Activated T-cell treated with anti-CD3 and anti-CD28 coated beads, Interleukin-2, amount 50 U/mL, for 48 hours (primary cell): ENCODE results near the gene TMEM225.
"Not testable (repeated sequence)": the region's sequence is repeated elsewhere in the genome, so short reads cannot be mapped to it uniquely, and the experiment has no call there.

Experiments used
- DNase-seq, 2 experiments: peaks; one replicate each; pipeline ENCODE4 v3.0.0-alpha.2; 2020

Gene TMEM225

GRCh38 chr11:123885570-123885969 is at the start of gene TMEM225:
Gene TMEM225, minus strand, starts transcription at chr11:123885670. Its CDS starts 245 bp downstream, at chr11:123885425.
- no peak for DNase-seq

- no peak for DNase-seq
Observed at GRCh38 chr11:123924027-123924426, 38.6 kb upstream of the TMEM225 start.

GRCh38 chr11:123920943-123921342 is 35.5 kb upstream of the TMEM225 start:
- DNase-seq: no peak

GRCh38 chr11:123905826-123906225 is 20.4 kb upstream of the TMEM225 start:
- DNase-seq: no peak

GRCh38 chr11:123904932-123905331 is 19.5 kb upstream of the TMEM225 start:
- no peak for DNase-seq

- DNase-seq: no peak
Observed at GRCh38 chr11:123903932-123904331, 18.5 kb upstream of the TMEM225 start.

- no peak for DNase-seq
Observed at GRCh38 chr11:123901867-123902266, 16.4 kb upstream of the TMEM225 start, which contains the start of gene OR8D4. Gene OR8D4, plus strand, starts transcription at chr11:123902167. Its CDS starts 4,265 bp downstream, at chr11:123906432.

- no peak for DNase-seq
Observed at GRCh38 chr11:123899792-123900191, 14.3 kb upstream of the TMEM225 start.

- DNase-seq: no peak
Observed at GRCh38 chr11:123892031-123892430, 6.6 kb upstream of the TMEM225 start.

GRCh38 chr11:123880912-123881311 is 4.6 kb downstream of the TMEM225 start:
- no peak for DNase-seq

GRCh38 chr11:123867795-123868194 is 17.7 kb downstream of the TMEM225 start:
- DNase-seq: not testable (repeated sequence)

- DNase-seq: not testable (repeated sequence)
Observed at GRCh38 chr11:123865293-123865692, 20.2 kb downstream of the TMEM225 start.

- no peak for DNase-seq
Observed at GRCh38 chr11:123859731-123860130, 25.7 kb downstream of the TMEM225 start.

GRCh38 chr11:123856444-123856843 is 29.0 kb downstream of the TMEM225 start:
- DNase-seq: no peak

GRCh38 chr11:123853038-123853437 is 32.4 kb downstream of the TMEM225 start:
- no peak for DNase-seq

- no peak for DNase-seq
Observed at GRCh38 chr11:123852321-123852720, 33.1 kb downstream of the TMEM225 start.

- DNase-seq: no peak
Observed at GRCh38 chr11:123851110-123851509, 34.4 kb downstream of the TMEM225 start.

- DNase-seq: no peak
Observed at GRCh38 chr11:123841174-123841573, 44.3 kb downstream of the TMEM225 start.

GRCh38 chr11:123839131-123839530 is 46.3 kb downstream of the TMEM225 start:
- no peak for DNase-seq

- no peak for DNase-seq
Observed at GRCh38 chr11:123838659-123839058, 46.8 kb downstream of the TMEM225 start.

- no peak for DNase-seq
Observed at GRCh38 chr11:123838199-123838598, 47.3 kb downstream of the TMEM225 start.

GRCh38 chr11:123833095-123833494 is 52.4 kb downstream of the TMEM225 start:
- DNase-seq: no peak
